ENCODE data around the gene ZNF827. TPM values are rescaled to one million over a fixed set of nuclear protein-coding genes. Genes with fewer than 3 reads are reported as not detected.

ZNF827 gene
- total RNA-seq, 1 donor from 2014 or later, result 27.2 TPM

DNA sequence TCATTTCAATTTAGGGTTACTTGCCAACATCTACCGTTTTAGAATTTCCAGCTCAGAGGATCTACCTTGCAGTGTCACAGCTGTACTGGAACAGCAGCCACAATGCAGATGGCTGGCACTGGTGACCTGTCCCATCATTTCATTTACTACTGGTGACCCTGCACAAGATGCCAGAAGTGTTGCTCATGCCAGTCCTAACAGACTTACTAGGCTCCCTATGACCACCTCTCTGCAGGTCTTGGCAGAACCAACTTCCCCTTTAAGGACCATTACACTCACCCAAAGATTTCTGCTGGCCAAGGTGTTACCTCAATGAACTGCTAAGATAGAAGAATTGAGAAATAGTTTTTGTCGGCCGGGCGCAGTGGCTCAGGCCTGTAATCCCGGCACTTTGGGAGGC, 151.8 kb downstream of the ZNF827 start:
- DNase-seq (no peak), ATAC-seq (ENCODE audit: low read depth) (no peak)
- ChIA-PET POLR2A (no interaction called here), CTCF (no interaction called here)
- Mint-ChIP-seq H3K27me3 (no peaks in the 10 kb centered on the region), H3K27ac (no peak overlapping the region), H3K4me1 (no peaks in the 10 kb centered on the region), H3K4me3 (no peak overlapping the region), H3K36me3 (ENCODE audit: low read depth) (peaks cover 22% of the 10 kb centered on the region), H3K9me3 (peaks cover 4% of the 10 kb centered on the region)
- TF ChIP-seq, protein P1, sequence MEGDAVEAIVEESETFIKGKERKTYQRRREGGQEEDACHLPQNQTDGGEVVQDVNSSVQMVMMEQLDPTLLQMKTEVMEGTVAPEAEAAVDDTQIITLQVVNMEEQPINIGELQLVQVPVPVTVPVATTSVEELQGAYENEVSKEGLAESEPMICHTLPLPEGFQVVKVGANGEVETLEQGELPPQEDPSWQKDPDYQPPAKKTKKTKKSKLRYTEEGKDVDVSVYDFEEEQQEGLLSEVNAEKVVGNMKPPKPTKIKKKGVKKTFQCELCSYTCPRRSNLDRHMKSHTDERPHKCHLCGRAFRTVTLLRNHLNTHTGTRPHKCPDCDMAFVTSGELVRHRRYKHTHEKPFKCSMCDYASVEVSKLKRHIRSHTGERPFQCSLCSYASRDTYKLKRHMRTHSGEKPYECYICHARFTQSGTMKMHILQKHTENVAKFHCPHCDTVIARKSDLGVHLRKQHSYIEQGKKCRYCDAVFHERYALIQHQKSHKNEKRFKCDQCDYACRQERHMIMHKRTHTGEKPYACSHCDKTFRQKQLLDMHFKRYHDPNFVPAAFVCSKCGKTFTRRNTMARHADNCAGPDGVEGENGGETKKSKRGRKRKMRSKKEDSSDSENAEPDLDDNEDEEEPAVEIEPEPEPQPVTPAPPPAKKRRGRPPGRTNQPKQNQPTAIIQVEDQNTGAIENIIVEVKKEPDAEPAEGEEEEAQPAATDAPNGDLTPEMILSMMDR (IDR thresholded peaks at IDR 0.05), result no peak
- intact Hi-C loops (cut with micrococcal nuclease), result no loop called here

DNA sequence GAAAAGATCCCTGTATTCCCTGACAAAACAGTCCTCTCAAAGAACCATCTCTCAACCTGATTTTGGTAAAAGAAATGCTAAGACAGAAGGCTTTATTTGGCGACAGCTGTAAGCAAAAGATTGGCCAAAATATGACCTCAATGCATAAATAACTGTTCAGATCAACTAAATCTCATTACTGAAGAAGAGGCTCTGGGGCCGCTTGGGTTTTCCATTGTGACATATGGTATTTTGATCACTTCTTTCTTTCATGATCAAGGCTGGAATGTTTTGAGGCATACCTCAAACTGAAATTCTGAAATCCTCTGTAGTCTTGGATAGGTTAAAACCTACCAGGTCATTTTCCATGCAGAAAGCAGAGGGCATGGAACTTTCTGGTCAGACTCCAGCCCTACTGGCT, 152.4 kb downstream of the ZNF827 start:
- no peak for ATAC-seq (ENCODE audit: low read depth)
- ChIA-PET POLR2A (no interaction called here), CTCF (no interaction called here)
- Mint-ChIP-seq H3K27ac (no peak overlapping the region), H3K9me3 (peaks cover 4% of the 10 kb centered on the region), H3K4me1 (no peaks in the 10 kb centered on the region), H3K27me3 (no peaks in the 10 kb centered on the region), H3K36me3 (ENCODE audit: low read depth) (peaks cover 23% of the 10 kb centered on the region), H3K4me3 (no peak overlapping the region)
- TF ChIP-seq, protein P1 (IDR thresholded peaks at IDR 0.05), result no peak
- no peak for DNase-seq
- intact Hi-C loops (cut with micrococcal nuclease), result no loop called here

DNA sequence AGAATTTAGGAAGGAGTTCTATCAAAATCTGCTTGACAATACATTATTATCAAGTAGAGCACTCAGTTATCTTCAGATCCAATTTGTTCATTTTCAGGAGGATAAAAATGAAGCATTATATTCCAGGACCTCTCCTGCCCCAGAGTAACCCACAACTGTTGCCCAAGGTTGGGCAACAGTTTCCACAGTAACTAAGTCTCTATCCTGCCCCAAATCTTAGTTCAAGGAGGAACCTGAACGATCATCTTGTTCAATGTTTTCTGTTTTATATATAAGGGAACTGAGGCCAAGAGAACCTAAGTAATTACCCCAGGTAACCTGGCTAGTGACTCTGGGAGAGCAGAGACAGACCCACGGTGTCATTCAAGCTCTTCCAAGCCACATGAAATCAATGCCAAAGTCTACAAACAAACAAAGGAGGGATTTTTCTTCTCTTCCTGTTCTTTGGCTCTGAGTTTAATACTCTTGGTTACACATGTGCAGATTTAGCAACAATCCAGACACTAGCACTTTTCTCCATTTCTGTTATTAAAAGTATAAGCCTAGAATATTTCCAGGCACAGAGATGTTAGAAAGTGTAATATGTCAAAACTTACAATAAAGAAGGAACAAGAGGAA, 153.1 kb downstream of the ZNF827 start:
- Mint-ChIP-seq H3K4me1 (no peaks in the 10 kb centered on the region), H3K27me3 (no peaks in the 10 kb centered on the region), H3K36me3 (ENCODE audit: low read depth) (peaks cover 23% of the 10 kb centered on the region), H3K27ac (no peak overlapping the region), H3K4me3 (no peak overlapping the region), H3K9me3 (peaks cover 4% of the 10 kb centered on the region)
- TF ChIP-seq, protein P1 (IDR thresholded peaks at IDR 0.05), result no peak
- POLR2A ChIA-PET, result no interaction called here
- DNase-seq (no peak), ATAC-seq (ENCODE audit: low read depth) (no peak)
- CTCF ChIA-PET, result no interaction called here
- intact Hi-C loops (cut with micrococcal nuclease), result no loop called here

DNA sequence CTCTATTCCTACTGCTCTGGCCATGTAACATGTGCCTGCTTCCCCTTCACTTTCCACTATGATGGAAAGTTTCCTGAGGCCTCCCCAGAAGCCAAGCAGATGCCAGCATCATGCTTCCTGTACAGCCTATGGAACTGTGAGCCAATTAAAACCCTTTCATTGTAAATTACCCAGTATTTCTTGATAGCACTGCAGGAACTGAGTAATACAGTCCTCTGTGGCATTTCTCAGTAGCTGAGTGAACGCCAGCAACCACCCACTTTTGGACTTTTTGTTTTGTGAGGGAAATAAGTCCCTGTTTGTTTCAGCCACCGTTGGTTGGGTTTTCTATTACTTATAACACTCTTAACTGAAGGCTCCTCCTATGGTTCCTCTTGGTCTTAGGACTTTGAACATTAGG, 154.6 kb downstream of the ZNF827 start:
- intact Hi-C loops (cut with micrococcal nuclease), result loop anchor here (1.0 kb wide), 1 partner anchor 40 kb away; no protein-coding TSS in a partner anchor
- CTCF ChIA-PET, result no interaction called here
- Mint-ChIP-seq H3K9me3 (peaks cover 4% of the 10 kb centered on the region), H3K36me3 (ENCODE audit: low read depth) (peaks cover 34% of the 10 kb centered on the region), H3K4me1 (no peaks in the 10 kb centered on the region), H3K4me3 (no peak overlapping the region), H3K27me3 (no peaks in the 10 kb centered on the region), H3K27ac (no peak overlapping the region)
- POLR2A ChIA-PET, result no interaction called here
- TF ChIP-seq, protein P1 (IDR thresholded peaks at IDR 0.05), result no peak
- no peak for ATAC-seq (ENCODE audit: low read depth)
- no peak for DNase-seq

DNA sequence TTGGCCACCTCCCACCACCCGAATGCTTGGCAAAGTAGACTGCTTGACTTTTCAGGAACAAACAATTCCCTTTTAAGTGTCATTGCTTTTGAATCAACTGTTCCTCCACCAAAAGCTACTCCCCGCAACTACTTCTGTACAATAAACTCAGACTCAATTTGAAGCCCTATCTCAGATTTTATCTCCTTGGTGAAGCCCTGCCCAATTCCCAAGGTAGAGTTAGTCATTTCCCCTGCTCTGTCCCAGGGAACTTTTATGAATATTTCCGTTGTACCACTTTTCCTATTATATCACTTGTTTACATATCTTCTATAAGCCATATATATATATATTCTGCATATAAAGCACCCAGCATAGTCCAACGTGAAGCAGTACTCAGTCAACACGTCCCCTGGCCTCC, 155.9 kb downstream of the ZNF827 start:
- Mint-ChIP-seq H3K27ac (no peak overlapping the region), H3K4me3 (no peak overlapping the region), H3K4me1 (no peaks in the 10 kb centered on the region), H3K27me3 (no peaks in the 10 kb centered on the region), H3K9me3 (peaks cover 4% of the 10 kb centered on the region), H3K36me3 (ENCODE audit: low read depth) (peaks cover 42% of the 10 kb centered on the region)
- intact Hi-C loops (cut with micrococcal nuclease), result no loop called here
- TF ChIP-seq, protein P1 (IDR thresholded peaks at IDR 0.05), result no peak
- ATAC-seq (ENCODE audit: low read depth) (no peak), DNase-seq (no peak)
- POLR2A ChIA-PET, result no interaction called here
- CTCF ChIA-PET, result no interaction called here

All from activated B cell treated with CpG ODN at 0.5 μM for 24 hours (primary cell).